Posterior cingulate gyrus (tissue), 11 donors: ENCODE measurements around the gene EYS.
"Not testable (repeated sequence)": the region's sequence is repeated elsewhere in the genome, so short reads cannot be mapped to it uniquely, and the experiment has no call there.

Experiments
- DNase-seq, 10 donors: peaks; one replicate each; pipeline versions ENCODE4 v3.0.0 to v3.0.0-alpha.2; 2020 to 2021; ENCODE audit warnings: mixed read lengths in 3 of 10
- intact Hi-C: fragments of 100-400 bp; cut with DNase I; formaldehyde crosslinking; loops from one replicate; pipeline ENCODE4 v1.15.1; 2023

EYS gene

GRCh38 chr6:63904650-63905248, 1802.3 kb downstream of the EYS start:
- no peak for DNase-seq
- intact Hi-C loops, result no loop called here

- DNase-seq, result no peak
- intact Hi-C loops, result no loop called here
These were observed 1807.5 kb downstream of the EYS start for GRCh38 chr6:63899550-63899949.

- intact Hi-C loops, result no loop called here
- DNase-seq, result no peak
These were observed 1809.1 kb downstream of the EYS start for GRCh38 chr6:63897952-63898351.

GRCh38 chr6:63897459-63897858, 1809.6 kb downstream of the EYS start:
- intact Hi-C loops, result no loop called here

GRCh38 chr6:63888416-63888815, 1818.6 kb downstream of the EYS start:
- intact Hi-C loops, result no loop called here
- no peak for DNase-seq

More at GRCh38 chr6:63897459-63897858, 1809.6 kb downstream of the EYS start:
- DNase-seq, result no peak

- intact Hi-C loops, result not testable (repeated sequence)
These were observed 1819.2 kb downstream of the EYS start for GRCh38 chr6:63887804-63888203.

GRCh38 chr6:63887002-63887751, 1819.8 kb downstream of the EYS start:
- no peak for DNase-seq
- intact Hi-C loops, result no loop called here

More at GRCh38 chr6:63887804-63888203, 1819.2 kb downstream of the EYS start:
- not testable (repeated sequence) for DNase-seq

- intact Hi-C loops, result no loop called here
- no peak for DNase-seq
These were observed 1820.7 kb downstream of the EYS start for GRCh38 chr6:63886341-63886740.

GRCh38 chr6:63883597-63883996, 1823.4 kb downstream of the EYS start:
- DNase-seq, result no peak
- intact Hi-C loops, result no loop called here

GRCh38 chr6:63882208-63882607, 1824.8 kb downstream of the EYS start:
- intact Hi-C loops, result no loop called here
- DNase-seq, result no peak

GRCh38 chr6:63881791-63882190, 1825.2 kb downstream of the EYS start:
- DNase-seq, result no peak
- intact Hi-C loops, result no loop called here

- DNase-seq, result no peak
- intact Hi-C loops, result no loop called here
These were observed 1834.8 kb downstream of the EYS start for GRCh38 chr6:63872233-63872632.

GRCh38 chr6:63868351-63868750, 1838.7 kb downstream of the EYS start:
- no peak for DNase-seq
- intact Hi-C loops, result no loop called here

GRCh38 chr6:63864671-63865318, 1842.2 kb downstream of the EYS start:
- intact Hi-C loops, result no loop called here
- DNase-seq, result no peak

GRCh38 chr6:63864061-63864460, 1843.0 kb downstream of the EYS start:
- intact Hi-C loops, result no loop called here
- DNase-seq, result no peak

GRCh38 chr6:63862486-63863198, 1844.4 kb downstream of the EYS start:
- no peak for DNase-seq
- intact Hi-C loops, result no loop called here

- intact Hi-C loops, result no loop called here
- DNase-seq, result no peak
These were observed 1847.5 kb downstream of the EYS start for GRCh38 chr6:63859528-63859927.

GRCh38 chr6:63858691-63859090, 1848.3 kb downstream of the EYS start:
- DNase-seq, result no peak
- intact Hi-C loops, result no loop called here

- no peak for DNase-seq
- intact Hi-C loops, result no loop called here
These were observed 1850.8 kb downstream of the EYS start for GRCh38 chr6:63856271-63856670.

GRCh38 chr6:63844287-63844686, 1862.7 kb downstream of the EYS start:
- intact Hi-C loops, result no loop called here

GRCh38 chr6:63839485-63839884, 1867.5 kb downstream of the EYS start:
- DNase-seq, result no peak
- intact Hi-C loops, result no loop called here

More at GRCh38 chr6:63844287-63844686, 1862.7 kb downstream of the EYS start:
- no peak for DNase-seq
